Gastroesophageal sphincter (tissue), 4 donors: Measurements from ENCODE around the gene CERS2. TPM values are rescaled to one million over a fixed set of nuclear protein-coding genes. Genes with fewer than 3 reads are reported as not detected.

ENCODE experiments used
- ATAC-seq: fragments of 150-250 bp; one replicate; pipeline ENCODE4 v1.9.1; 2016; ENCODE audit warnings: mild to moderate bottlenecking, moderate library complexity
- H3K27ac ChIP-seq, 4 donors: fragments of 200-600 bp; sonication (generic) in 3 of 4; 1 replicate in 3 of 4; 2 replicates in 1 of 4; pipeline ENCODE4 v1.5.1; 2016 to 2019
- H3K27me3 ChIP-seq: fragments of 200-600 bp; sonication (generic); one replicate; pipeline ENCODE4 v1.5.1; 2019
- H3K36me3 ChIP-seq, 2 donors: fragments of 200-600 bp; sonication (generic); one replicate each; pipeline ENCODE4 v1.5.1; 2019; ENCODE audit warnings: control low read depth in 1 of 2
- H3K4me1 ChIP-seq, 3 donors: fragments of 200-600 bp; sonication (generic); 1 replicate in 2 of 3; 2 replicates in 1 of 3; pipeline ENCODE4 v1.5.1; 2016 to 2019; ENCODE audit warnings: control low read depth in 2 of 3
- H3K4me3 ChIP-seq, 2 donors: fragments of 200-600 bp; sonication (generic); one replicate each; pipeline ENCODE4 v1.5.1; 2019; ENCODE audit warnings: mild to moderate bottlenecking in 1 of 2, moderate library complexity in 1 of 2
- H3K9me3 ChIP-seq, 3 donors: fragments of 200-600 bp; sonication (generic); one replicate each; pipeline ENCODE4 v1.5.1; 2017 to 2019; ENCODE audit warnings: control low read depth in 2 of 3
- EP300 ChIP-seq: sonication (generic); formaldehyde crosslinking; IDR thresholded peaks from one replicate; pipeline ENCODE4 v1.6.1; 2017; ENCODE audit warnings: antibody characterized with exemption, mild to moderate bottlenecking
- POLR2A ChIP-seq, 2 donors: fragments of 450-650 bp; IDR thresholded peaks; one replicate each; pipeline ENCODE4 v1.6.1; 2017; ENCODE audit warnings: antibody characterized with exemption in 2 of 2, mild to moderate bottlenecking in 2 of 2, moderate library complexity in 1 of 2
- POLR2AphosphoS5 ChIP-seq: sonication (generic); formaldehyde crosslinking; IDR thresholded peaks from one replicate; pipeline ENCODE4 v1.6.1; 2017; ENCODE audit warnings: antibody characterized with exemption
- WGBS, 2 donors: methylation state at CpG; one replicate each; pipeline ENCODE4 v1.1.5; 2018; ENCODE audit warnings: low coverage in 1 of 2; 5-methylcytosine and 5-hydroxymethylcytosine counted together
- total RNA-seq, 4 donors: library from RNA; depleted of rRNA; stranded (reverse); fragments of >200 nt; gene quantifications; one replicate each; pipeline ENCODE4 v1.1.0, GENCODE V29; 2016
- TF ChIP-seq, protein P1 (sequence below), 4 experiments: fragments of 200-600 bp in 2 of 4; fragments of 450-650 bp in 2 of 4; sonication (generic) in 1 of 4; IDR thresholded peaks; one replicate each; pipeline ENCODE4 v1.5.1; 2017 to 2019; ENCODE audit warnings: antibody characterized with exemption in 4 of 4, mild to moderate bottlenecking in 2 of 4, moderate library complexity in 2 of 4

The CERS2 gene, protein sequence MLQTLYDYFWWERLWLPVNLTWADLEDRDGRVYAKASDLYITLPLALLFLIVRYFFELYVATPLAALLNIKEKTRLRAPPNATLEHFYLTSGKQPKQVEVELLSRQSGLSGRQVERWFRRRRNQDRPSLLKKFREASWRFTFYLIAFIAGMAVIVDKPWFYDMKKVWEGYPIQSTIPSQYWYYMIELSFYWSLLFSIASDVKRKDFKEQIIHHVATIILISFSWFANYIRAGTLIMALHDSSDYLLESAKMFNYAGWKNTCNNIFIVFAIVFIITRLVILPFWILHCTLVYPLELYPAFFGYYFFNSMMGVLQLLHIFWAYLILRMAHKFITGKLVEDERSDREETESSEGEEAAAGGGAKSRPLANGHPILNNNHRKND
- 100 to 1,000 TPM in 3 of 4 donors, 10 to 100 TPM in 1; 98.3 to 142 (median 127) TPM for total RNA-seq

GRCh38 chr1:150974580-150975478 lies at the start of gene CERS2:
TSS of gene CERS2 (minus strand) at chr1:150974835. CDS start at chr1:150969090, 5,745 bp downstream.
- Histone ChIP-seq H3K9me3 (no peaks in the 10 kb centered on the region), H3K36me3 (no peaks in the 10 kb centered on the region), H3K4me3 (peak within 1 kb of the TSS; percentile 78 to 93), H3K27me3 (no peaks in the 10 kb centered on the region), H3K4me1 (peaks cover 10 to 84% (median 37%) of the 10 kb centered on the region in 3 donors), H3K27ac (peak within 1 kb of the TSS; percentile 81 to 98 (median 96))
- TF ChIP-seq POLR2AphosphoS5, result no peak
- peak; percentile 68 to 70 for TF ChIP-seq POLR2A (IDR thresholded peaks at IDR 0.05)
- ATAC-seq, result peak; percentile 85
- WGBS, 2 donors, result 27% methylated on average over 10 of the region's 106 CpGs; no CpG with 5 or more reads in 1 of the 2 donors

GRCh38 chr1:151013518-151013917 lies 38.9 kb upstream of the CERS2 start:
- Histone ChIP-seq H3K36me3 (peaks cover 0 to 28% of the 10 kb centered on the region in 2 donors), H3K27me3 (no peaks in the 10 kb centered on the region), H3K9me3 (no peaks in the 10 kb centered on the region), H3K27ac (no peak overlapping the region), H3K4me3 (no peak overlapping the region), H3K4me1 (peaks cover 0 to 39% (median 0%) of the 10 kb centered on the region in 3 donors)
- no peak for ATAC-seq
- TF ChIP-seq, protein P1, sequence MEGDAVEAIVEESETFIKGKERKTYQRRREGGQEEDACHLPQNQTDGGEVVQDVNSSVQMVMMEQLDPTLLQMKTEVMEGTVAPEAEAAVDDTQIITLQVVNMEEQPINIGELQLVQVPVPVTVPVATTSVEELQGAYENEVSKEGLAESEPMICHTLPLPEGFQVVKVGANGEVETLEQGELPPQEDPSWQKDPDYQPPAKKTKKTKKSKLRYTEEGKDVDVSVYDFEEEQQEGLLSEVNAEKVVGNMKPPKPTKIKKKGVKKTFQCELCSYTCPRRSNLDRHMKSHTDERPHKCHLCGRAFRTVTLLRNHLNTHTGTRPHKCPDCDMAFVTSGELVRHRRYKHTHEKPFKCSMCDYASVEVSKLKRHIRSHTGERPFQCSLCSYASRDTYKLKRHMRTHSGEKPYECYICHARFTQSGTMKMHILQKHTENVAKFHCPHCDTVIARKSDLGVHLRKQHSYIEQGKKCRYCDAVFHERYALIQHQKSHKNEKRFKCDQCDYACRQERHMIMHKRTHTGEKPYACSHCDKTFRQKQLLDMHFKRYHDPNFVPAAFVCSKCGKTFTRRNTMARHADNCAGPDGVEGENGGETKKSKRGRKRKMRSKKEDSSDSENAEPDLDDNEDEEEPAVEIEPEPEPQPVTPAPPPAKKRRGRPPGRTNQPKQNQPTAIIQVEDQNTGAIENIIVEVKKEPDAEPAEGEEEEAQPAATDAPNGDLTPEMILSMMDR (IDR thresholded peaks at IDR 0.05), result no peak
- TF ChIP-seq POLR2A (IDR thresholded peaks at IDR 0.05) (no peak), POLR2AphosphoS5 (no peak), EP300 (no peak)
- 51 to 80% methylated on average over 1 to 2 of the region's 2 CpGs for WGBS, 2 donors

DNA sequence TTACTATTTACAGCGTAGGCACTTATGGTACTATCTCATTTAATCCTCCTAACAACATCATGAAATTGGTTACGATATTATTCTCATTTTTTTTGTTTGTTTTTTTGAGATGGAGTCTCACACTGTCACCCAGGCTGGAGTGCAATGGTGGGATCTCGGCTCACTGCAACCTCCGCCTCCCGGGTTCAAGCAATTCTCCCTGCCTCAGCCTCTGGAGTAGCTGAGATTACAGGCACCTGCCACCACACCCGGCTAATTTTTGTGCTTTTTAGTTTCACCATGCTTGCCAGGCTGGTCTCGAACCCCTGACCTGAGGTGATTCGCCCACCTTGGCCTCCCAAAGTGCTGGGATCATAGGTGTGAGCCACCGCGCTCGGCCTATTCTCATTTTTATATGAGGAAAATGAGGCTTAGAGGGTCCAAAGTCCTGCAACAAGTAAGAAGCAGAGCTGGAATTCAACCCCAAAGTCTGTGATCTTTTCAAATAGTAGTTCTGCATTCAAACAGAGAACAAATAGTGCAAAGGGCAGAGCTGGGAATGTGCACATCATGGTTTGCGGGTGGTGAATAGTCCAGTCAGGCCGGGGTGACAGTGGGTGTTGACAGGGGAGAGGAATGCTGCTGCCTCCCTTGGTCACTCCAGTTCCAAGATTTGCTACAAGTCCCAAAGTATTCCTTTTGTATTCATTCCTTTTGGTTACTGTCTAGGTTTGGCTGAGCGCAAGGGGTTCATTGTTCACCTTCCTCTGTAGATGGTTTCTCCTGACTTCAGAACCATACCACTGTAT lies 38.2 kb upstream of the CERS2 start:
- Histone ChIP-seq H3K9me3 (no peaks in the 10 kb centered on the region), H3K27ac (peak overlapping the region in 1 of 4 donors; percentile 35), H3K4me3 (no peak overlapping the region), H3K27me3 (no peaks in the 10 kb centered on the region), H3K36me3 (peaks cover 0 to 21% of the 10 kb centered on the region in 2 donors), H3K4me1 (peaks cover 0 to 41% (median under 1%) of the 10 kb centered on the region in 3 donors)
- ATAC-seq, result no peak
- 84% methylated on average over 4 to 10 of the region's 14 CpGs for WGBS, 2 donors
- no peak for TF ChIP-seq POLR2A (IDR thresholded peaks at IDR 0.05)
- TF ChIP-seq EP300, result no peak
- no peak for TF ChIP-seq POLR2AphosphoS5
- TF ChIP-seq, protein P1 (IDR thresholded peaks at IDR 0.05), result no peak

- Histone ChIP-seq H3K4me1 (peaks cover 0 to 53% (median 11%) of the 10 kb centered on the region in 3 donors), H3K27me3 (no peaks in the 10 kb centered on the region), H3K27ac (no peak overlapping the region), H3K36me3 (peaks cover 0 to 16% of the 10 kb centered on the region in 2 donors), H3K4me3 (no peak overlapping the region), H3K9me3 (no peaks in the 10 kb centered on the region)
- TF ChIP-seq POLR2A (IDR thresholded peaks at IDR 0.05) (no peak), EP300 (no peak), POLR2AphosphoS5 (no peak)
- TF ChIP-seq, protein P1 (IDR thresholded peaks at IDR 0.05), result no peak
- no peak for ATAC-seq
- WGBS, 2 donors, result 38 to 61% methylated on average over 2 to 4 of the region's 4 CpGs
These were observed 36.7 kb upstream of the CERS2 start for GRCh38 chr1:151011154-151011850.
